ENCODE data around the gene RUVBL2.

The RUVBL2 gene

DNA sequence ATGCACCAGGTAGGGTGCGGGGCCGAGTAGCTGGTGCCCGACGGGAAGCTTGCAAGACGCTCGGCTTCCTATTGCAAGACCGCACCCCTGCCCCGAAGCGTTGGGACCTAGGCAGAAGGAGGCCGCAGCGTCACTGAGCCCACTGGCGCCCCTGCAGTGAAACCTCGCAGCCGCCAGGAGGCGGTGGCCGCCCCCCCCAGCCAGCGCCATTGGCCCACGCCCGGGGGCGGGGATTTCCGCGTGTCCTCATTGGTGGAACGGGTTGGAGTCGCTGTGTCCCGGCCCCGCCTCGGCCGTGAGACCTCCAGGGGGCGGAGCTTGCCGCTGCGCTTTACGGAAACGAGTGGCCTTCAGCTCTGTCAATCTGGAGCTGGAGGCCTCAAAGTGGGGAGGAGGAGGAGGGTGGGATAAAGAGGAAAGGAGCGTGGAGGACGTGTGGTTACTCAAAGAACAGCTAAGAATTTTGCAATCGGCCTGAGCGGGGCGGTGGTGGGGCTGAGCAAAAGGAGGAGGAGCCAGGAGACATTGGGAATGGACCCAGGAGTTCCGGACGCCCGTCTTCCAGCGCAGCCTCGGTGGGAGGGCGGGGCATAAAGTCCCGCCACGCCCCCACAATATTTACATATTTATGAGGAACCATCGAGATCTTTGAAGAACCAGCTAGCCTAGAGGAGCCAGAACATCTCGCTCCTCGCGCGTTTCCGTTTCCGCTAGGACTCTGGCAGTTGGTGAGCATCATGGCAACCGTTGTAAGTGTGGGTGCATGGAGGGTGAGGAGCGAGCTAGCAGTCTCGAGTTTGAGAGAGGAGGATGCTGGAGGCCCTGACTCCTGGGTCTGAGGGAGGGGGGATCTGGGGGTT, at the start of gene RUVBL2, which contains the start of gene GYS1:
RUVBL2 (plus strand) TSS at position 713 of the 860 bp plus-strand sequence; CDS start at position 738, 25 bp downstream.
GYS1 (minus strand) TSS at position 135 of the 860 bp plus-strand sequence. CDS start 197 bp downstream, outside the sequence.
- in situ Hi-C loops (cut with MboI; ENCODE audit: low sequenced_read_pairs): no loop called here

DNA sequence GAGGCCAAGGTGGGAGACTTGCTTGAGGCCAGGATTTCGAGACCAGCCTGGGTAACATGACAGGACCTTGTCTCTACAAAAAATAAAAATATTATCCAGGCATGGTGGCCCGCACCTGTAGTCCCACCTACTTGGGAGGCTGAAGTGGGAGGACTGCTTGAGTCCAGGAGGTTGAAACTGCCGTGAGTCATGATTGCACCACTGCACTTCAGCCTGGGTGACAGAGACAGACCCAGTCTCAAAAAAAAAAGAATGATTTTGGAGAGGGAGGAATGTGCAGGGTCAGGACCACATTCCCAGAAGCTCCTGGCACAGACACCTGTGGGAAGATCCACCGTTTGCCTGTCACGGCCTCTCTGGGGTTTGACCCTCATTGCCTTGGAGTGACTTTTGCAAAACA, 48.3 kb upstream of the RUVBL2 start:
- in situ Hi-C loops (cut with MboI; ENCODE audit: low sequenced_read_pairs): no loop called here

GRCh38 chr19:48945817-48946216, 47.9 kb upstream of the RUVBL2 start:
- in situ Hi-C loops (cut with MboI; ENCODE audit: low sequenced_read_pairs): no loop called here

GRCh38 chr19:48946463-48947257, 47.0 kb upstream of the RUVBL2 start:
- in situ Hi-C loops (cut with MboI; ENCODE audit: low sequenced_read_pairs): no loop called here

DNA sequence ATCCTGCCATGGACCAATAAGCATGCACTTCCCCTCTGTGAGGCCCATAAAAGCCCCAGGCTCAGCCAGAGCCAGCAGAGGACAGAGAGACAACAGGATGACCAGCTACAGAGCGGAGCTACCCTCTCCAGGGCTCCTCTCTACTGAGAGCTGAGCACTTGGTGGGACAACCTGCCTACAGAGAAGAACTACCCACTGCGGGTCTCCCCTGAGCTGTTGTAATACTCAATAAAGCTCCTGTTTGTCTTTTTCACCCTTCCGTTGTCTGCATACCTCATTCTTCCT, 46.5 kb upstream of the RUVBL2 start:
- in situ Hi-C loops (cut with MboI; ENCODE audit: low sequenced_read_pairs): no loop called here

DNA sequence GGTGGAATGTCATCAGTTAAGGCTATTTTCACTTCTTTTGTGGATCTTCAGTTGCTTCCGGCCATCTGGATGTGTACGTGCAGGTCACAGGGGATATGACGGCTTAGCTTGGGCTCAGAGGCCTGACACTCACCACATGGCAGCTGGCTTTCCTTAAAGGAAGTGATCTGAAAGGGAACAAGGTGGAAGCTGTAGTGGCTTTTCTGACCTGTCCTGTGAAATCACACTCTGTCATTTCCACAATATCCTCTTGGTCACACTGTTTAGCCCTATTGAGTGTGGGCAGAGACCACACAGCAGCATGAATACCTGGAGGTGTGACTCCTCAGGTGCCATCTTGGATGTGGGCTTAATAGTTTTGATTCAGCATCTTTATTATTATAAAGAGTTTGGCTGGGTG, 43.5 kb upstream of the RUVBL2 start:
- in situ Hi-C loops (cut with MboI; ENCODE audit: low sequenced_read_pairs): loop anchor here (25.0 kb wide), 1 partner anchor 313 kb away; the partner anchor contains the start of genes CA11 and DBP

DNA sequence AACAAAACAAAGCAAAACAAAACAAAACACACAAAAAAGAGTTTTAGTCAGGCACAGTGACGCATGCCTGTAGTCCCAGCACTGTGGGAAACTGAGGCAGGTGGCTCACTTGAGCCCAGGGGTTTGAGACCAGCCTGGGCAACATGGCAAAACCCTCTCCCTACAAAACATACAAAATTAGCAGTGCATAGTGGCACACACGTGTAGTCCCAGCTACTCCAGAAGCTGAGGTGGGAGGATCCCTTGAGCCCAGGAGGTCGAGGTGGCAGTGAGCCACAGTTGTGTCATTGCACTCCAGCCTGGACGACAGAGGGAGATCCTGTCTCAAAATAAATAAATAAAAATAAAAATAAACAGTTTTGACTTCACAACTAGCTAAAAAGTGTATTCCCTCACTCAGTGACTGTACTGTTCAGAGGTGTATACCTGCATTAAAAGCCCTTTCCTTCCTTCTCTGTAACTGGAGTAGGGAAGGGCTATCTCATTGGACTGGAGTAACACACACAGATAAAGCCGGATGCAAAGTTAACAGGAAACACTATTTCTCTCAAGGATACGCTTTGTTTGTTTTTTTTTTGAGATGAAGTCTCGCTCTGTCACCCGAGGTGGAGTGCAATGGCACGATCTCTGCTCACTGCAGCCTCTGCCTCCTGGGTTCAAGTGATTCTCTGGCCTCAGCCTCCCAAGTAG, 42.7 kb upstream of the RUVBL2 start:
- in situ Hi-C loops (cut with MboI; ENCODE audit: low sequenced_read_pairs): loop anchor here (25.0 kb wide), 1 partner anchor 314 kb away; the partner anchor contains the start of genes CA11 and DBP

DNA sequence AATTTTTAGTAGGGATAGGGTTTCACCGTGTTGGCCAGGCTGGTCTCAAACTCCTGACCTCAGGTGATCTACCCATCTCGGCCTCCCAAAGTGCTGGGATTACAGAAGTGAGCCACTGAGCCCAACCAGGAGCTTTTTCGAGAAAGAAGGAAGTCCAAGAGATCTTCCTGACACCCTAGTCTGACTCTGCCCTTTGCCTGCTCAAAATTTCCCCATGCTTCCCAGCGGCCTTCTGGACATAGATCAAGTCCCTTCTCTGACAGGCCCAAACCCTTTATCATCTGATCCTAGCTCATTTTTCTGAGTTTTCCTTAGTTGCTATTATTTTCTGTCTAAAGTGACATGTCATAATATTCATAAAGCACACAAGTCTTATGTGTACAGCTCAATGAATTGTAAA, 40.5 kb upstream of the RUVBL2 start:
- in situ Hi-C loops (cut with MboI; ENCODE audit: low sequenced_read_pairs): loop anchor here (25.0 kb wide), 1 partner anchor 316 kb away; the partner anchor contains the start of genes CA11 and DBP

- in situ Hi-C loops (cut with MboI; ENCODE audit: low sequenced_read_pairs): loop anchor here (25.0 kb wide), 1 partner anchor 317 kb away; the partner anchor contains the start of genes CA11 and DBP
Measured at GRCh38 chr19:48953990-48954594, 39.6 kb upstream of the RUVBL2 start.

DNA sequence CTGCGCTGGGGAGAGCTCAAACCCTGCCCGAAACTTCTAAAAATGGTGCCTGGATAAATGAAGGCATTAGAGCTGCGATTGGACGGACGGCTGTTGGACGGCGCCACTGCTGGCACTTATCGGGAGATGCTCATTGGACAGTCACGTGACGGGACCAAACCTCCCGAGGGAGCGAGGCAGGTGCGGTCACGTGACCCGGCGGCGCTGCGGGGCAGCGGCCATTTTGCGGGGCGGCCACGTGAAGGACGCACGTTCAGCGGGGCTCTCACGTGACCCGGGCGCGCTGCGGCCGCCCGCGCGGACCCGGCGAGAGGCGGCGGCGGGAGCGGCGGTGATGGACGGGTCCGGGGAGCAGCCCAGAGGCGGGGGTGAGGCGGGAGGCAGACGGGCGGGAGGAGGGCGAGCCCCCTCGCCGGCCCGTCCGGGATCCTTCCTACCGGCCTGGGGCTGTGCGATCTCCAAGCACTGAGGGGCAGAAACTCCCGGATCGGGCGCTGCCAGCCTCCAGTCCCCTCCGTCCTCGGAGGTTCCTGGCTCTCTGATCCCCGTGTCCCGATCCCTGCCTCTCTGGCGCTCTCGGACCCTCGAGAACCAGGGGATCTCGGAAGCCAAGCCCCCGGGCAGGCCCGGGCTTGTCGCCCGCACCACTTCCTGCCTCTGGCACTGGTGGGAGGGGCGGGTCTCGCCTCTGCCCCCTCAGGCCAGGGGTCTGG, 38.9 kb upstream of the RUVBL2 start, which contains the start of gene BAX:
BAX (plus strand) TSS at position 281 of the 713 bp plus-strand sequence; CDS start at position 335, 54 bp downstream.
- in situ Hi-C loops (cut with MboI; ENCODE audit: low sequenced_read_pairs): loop anchor here (25.0 kb wide), 1 partner anchor 317 kb away; the partner anchor contains the start of genes CA11 and DBP

DNA sequence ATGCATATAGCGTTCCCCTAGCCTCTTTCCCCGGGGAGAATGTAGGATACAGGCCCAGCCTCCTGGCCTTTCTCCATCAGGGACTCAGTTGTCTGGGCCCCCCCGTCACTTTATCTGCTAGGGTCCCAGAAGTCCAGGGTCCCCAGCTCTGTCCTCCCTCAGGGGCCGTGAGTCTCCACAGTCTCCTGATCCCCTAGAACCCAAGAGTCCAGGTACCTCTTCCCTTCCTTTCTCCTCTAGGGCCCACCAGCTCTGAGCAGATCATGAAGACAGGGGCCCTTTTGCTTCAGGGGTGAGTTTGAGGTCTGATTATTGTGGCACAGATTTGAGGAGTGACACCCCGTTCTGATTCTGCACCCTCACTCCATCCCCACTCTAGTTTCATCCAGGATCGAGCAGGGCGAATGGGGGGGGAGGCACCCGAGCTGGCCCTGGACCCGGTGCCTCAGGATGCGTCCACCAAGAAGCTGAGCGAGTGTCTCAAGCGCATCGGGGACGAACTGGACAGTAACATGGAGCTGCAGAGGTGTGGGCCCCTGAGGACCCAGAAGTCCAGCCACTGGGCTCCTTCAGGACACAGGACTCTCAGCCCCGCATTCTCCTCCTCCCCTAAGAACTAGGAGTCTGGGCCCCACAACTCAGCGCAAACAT, 38.3 kb upstream of the RUVBL2 start:
- in situ Hi-C loops (cut with MboI; ENCODE audit: low sequenced_read_pairs): loop anchor here (25.0 kb wide), 1 partner anchor 318 kb away; the partner anchor contains the start of genes CA11 and DBP

GRCh38 chr19:48958006-48958405, 35.7 kb upstream of the RUVBL2 start:
- in situ Hi-C loops (cut with MboI; ENCODE audit: low sequenced_read_pairs): loop anchor here (25.0 kb wide), 1 partner anchor 321 kb away; the partner anchor contains the start of genes CA11 and DBP

DNA sequence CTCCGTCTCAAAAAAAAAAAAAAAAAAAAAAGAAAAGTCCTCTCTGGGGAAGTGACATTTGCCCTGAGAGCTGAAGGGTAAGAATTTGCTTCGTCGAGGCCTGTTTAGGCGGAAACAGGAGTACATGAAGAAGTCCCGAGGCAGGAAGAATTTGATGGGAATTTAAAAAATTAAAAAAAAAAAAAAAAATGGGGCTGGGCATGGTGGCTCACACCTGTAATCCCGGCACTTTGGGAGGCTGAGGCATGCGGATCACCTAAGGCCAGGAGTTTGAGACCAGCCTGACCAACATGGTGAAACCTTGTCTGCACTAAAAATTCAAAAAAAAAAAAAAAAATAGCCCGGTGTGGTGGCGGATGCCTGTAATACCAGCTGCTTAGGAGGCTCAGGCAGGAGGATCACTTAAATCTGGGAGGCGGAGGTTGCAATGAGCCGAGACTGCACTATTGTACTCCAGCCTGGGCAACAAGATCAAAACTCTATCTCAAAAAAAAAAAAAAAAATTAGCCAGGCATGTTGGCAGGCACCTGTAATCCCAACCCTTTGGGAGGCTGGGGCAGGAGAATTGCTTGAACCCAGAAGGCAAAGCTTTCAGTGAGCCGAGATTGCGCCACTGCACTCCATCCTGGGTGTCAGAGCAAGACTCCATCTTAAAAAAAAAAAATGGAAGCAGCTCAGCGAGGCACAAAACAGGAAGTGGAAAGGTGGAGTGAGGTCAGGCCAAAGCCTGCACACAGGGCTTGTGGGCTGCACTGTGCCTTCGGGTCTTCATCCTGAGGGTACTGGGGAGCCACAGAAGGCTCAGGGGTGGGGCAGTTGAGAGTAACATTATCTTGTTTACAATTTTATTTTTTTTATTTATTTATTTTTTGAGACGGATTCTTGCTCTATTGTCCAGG, 34.1 kb upstream of the RUVBL2 start:
- in situ Hi-C loops (cut with MboI; ENCODE audit: low sequenced_read_pairs): loop anchor here (25.0 kb wide), 1 partner anchor 322 kb away; the partner anchor contains the start of genes CA11 and DBP

GRCh38 chr19:48961051-48961649, 32.5 kb upstream of the RUVBL2 start:
- in situ Hi-C loops (cut with MboI; ENCODE audit: low sequenced_read_pairs): loop anchor here (25.0 kb wide), 1 partner anchor 324 kb away; the partner anchor contains the start of genes CA11 and DBP

DNA sequence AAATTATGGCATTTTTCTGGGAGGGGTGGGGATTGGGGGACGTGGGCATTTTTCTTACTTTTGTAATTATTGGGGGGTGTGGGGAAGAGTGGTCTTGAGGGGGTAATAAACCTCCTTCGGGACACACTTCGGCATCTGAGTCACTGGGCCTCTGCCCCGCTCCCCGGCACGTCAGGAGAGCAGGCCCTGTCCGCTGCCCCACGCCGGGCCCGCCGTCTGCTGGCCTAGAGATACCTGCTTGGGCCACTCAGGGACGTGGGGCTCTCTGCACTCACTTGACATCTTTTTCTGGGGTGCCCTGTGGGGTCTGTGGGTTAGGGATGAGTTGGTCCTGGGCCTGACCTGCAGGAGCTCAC, 32.0 kb upstream of the RUVBL2 start:
- in situ Hi-C loops (cut with MboI; ENCODE audit: low sequenced_read_pairs): loop anchor here (25.0 kb wide), 1 partner anchor 324 kb away; the partner anchor contains the start of genes CA11 and DBP

- in situ Hi-C loops (cut with MboI; ENCODE audit: low sequenced_read_pairs): loop anchor here (25.0 kb wide), 1 partner anchor 325 kb away; the partner anchor contains the start of genes CA11 and DBP
Measured at GRCh38 chr19:48962029-48962848, 31.4 kb upstream of the RUVBL2 start.

DNA sequence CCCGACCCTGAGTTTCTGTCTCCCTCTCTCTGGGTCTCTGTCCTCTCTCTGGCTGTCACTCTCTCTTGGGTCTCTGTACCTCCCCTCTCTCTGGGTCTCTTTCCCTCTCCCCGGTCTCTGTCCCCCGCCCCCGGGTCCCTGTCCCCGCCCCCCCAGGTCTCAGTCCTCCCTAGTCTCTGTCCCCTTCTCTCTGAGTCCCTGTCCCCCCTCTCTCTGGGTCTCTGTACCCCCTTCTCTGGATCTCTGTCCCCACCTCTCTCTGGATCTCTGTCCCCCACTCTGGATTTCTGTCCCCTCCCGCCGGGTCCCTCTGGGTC, 30.9 kb upstream of the RUVBL2 start:
- in situ Hi-C loops (cut with MboI; ENCODE audit: low sequenced_read_pairs): loop anchor here (25.0 kb wide), 1 partner anchor 326 kb away; the partner anchor contains the start of genes CA11 and DBP

Measured in HL-60/S4 treated with retinoic acid at 250 ng/mL for 4 days and 3 days (cell line).